Type B pancreatic cell (in vitro differentiated cells): ENCODE results near the gene PARG. TPM values are rescaled to one million over a fixed set of nuclear protein-coding genes. Genes with fewer than 3 reads are reported as not detected.
A peak's percentile ranks its signal among the peaks of the same experiment; 100 is the strongest.
"Not testable (repeated sequence)": the region's sequence is repeated elsewhere in the genome, so short reads cannot be mapped to it uniquely, and the experiment has no call there.

ENCODE experiments used
- DNase-seq: peaks from one replicate; pipeline ENCODE4 v3.0.0; 2021; ENCODE audit warnings: mixed read lengths; ENCODE audit not compliant: unreplicated experiment; ENCODE audit errors: extremely low spot score
- H3K27ac Mint-ChIP-seq: 2 replicates; pipeline ENCODE4 v1.8.0; 2021; ENCODE audit warnings: mild to moderate bottlenecking, mixed read lengths
- H3K27me3 Mint-ChIP-seq: 2 replicates; pipeline ENCODE4 v1.8.0; 2021; ENCODE audit warnings: mixed read lengths
- H3K36me3 Mint-ChIP-seq: 2 replicates; pipeline ENCODE4 v1.8.0; 2021; ENCODE audit warnings: mixed read lengths
- H3K4me1 Mint-ChIP-seq: one replicate; pipeline ENCODE4 v1.8.0; 2021; ENCODE audit warnings: mixed read lengths; ENCODE audit not compliant: unreplicated experiment
- H3K4me3 Mint-ChIP-seq: 2 replicates; pipeline ENCODE4 v1.8.0; 2021; ENCODE audit warnings: mild to moderate bottlenecking, mixed read lengths
- H3K9me3 Mint-ChIP-seq: 2 replicates; pipeline ENCODE4 v1.8.0; 2021; ENCODE audit warnings: mixed read lengths
- CTCF ChIP-seq: fragments of 200-600 bp; sonication (generic); conservative IDR thresholded peaks from 2 replicates; pipeline ENCODE4 v1.5.0; 2021; ENCODE audit warnings: antibody characterized with exemption, mild to moderate bottlenecking
- total RNA-seq: library from RNA; stranded (reverse); gene quantifications from 2 replicates; pipeline ENCODE4 v1.2.1, GENCODE V29; 2021; ENCODE audit warnings: low replicate concordance

Gene PARG
- total RNA-seq, 1 donor from 2014 or later = 40.8 TPM

- not testable (repeated sequence) for H3K36me3 Mint-ChIP-seq, H3K27me3 Mint-ChIP-seq, H3K4me1 Mint-ChIP-seq, H3K27ac Mint-ChIP-seq, H3K4me3 Mint-ChIP-seq, H3K9me3 Mint-ChIP-seq, DNase-seq
Measured at GRCh38 chr10:49931959-49932728, 9.7 kb downstream of the PARG start.

- not testable (repeated sequence) for H3K27me3 Mint-ChIP-seq, H3K36me3 Mint-ChIP-seq, H3K27ac Mint-ChIP-seq, H3K4me1 Mint-ChIP-seq, H3K9me3 Mint-ChIP-seq, DNase-seq, H3K4me3 Mint-ChIP-seq
Measured at GRCh38 chr10:49931276-49931675, 10.6 kb downstream of the PARG start.

GRCh38 chr10:49923572-49923971 lies 18.3 kb downstream of the PARG start:
- not testable (repeated sequence) for DNase-seq

GRCh38 chr10:49922041-49922440 lies 19.8 kb downstream of the PARG start:
- not testable (repeated sequence) for H3K4me1 Mint-ChIP-seq, H3K27me3 Mint-ChIP-seq, H3K36me3 Mint-ChIP-seq, H3K9me3 Mint-ChIP-seq, H3K4me3 Mint-ChIP-seq, H3K27ac Mint-ChIP-seq, DNase-seq

More at GRCh38 chr10:49923572-49923971, 18.3 kb downstream of the PARG start:
- H3K36me3 Mint-ChIP-seq, H3K27ac Mint-ChIP-seq, H3K9me3 Mint-ChIP-seq, H3K4me3 Mint-ChIP-seq, H3K27me3 Mint-ChIP-seq, H3K4me1 Mint-ChIP-seq: not testable (repeated sequence)

GRCh38 chr10:49917927-49918326 lies 23.9 kb downstream of the PARG start:
- not testable (repeated sequence) for H3K27me3 Mint-ChIP-seq, H3K9me3 Mint-ChIP-seq, H3K27ac Mint-ChIP-seq, H3K4me1 Mint-ChIP-seq, H3K4me3 Mint-ChIP-seq, DNase-seq, H3K36me3 Mint-ChIP-seq

- TF ChIP-seq CTCF = peak; percentile 32
- not testable (repeated sequence) for H3K27me3 Mint-ChIP-seq, DNase-seq, H3K36me3 Mint-ChIP-seq, H3K27ac Mint-ChIP-seq, H3K4me3 Mint-ChIP-seq, H3K4me1 Mint-ChIP-seq, H3K9me3 Mint-ChIP-seq
Measured at GRCh38 chr10:49916451-49916850, 25.4 kb downstream of the PARG start.

GRCh38 chr10:49910295-49910694 lies 31.5 kb downstream of the PARG start:
- not testable (repeated sequence) for H3K36me3 Mint-ChIP-seq, DNase-seq, H3K9me3 Mint-ChIP-seq, H3K27ac Mint-ChIP-seq, H3K4me1 Mint-ChIP-seq, H3K4me3 Mint-ChIP-seq, H3K27me3 Mint-ChIP-seq

GRCh38 chr10:49908290-49909080 lies 33.3 kb downstream of the PARG start:
- H3K9me3 Mint-ChIP-seq, H3K27ac Mint-ChIP-seq, H3K4me3 Mint-ChIP-seq, H3K4me1 Mint-ChIP-seq, DNase-seq, H3K27me3 Mint-ChIP-seq, H3K36me3 Mint-ChIP-seq: not testable (repeated sequence)

GRCh38 chr10:49903829-49904228 lies 38.0 kb downstream of the PARG start:
- not testable (repeated sequence) for H3K36me3 Mint-ChIP-seq, H3K9me3 Mint-ChIP-seq, H3K27ac Mint-ChIP-seq, DNase-seq, H3K4me3 Mint-ChIP-seq, H3K27me3 Mint-ChIP-seq, H3K4me1 Mint-ChIP-seq

- peaks cover 11% of the 10 kb centered on the region for H3K36me3 Mint-ChIP-seq
- DNase-seq, H3K27ac Mint-ChIP-seq, H3K4me3 Mint-ChIP-seq, H3K9me3 Mint-ChIP-seq, H3K27me3 Mint-ChIP-seq, H3K4me1 Mint-ChIP-seq: not testable (repeated sequence)
Measured at GRCh38 chr10:49900406-49900805, 41.4 kb downstream of the PARG start.

- not testable (repeated sequence) for H3K9me3 Mint-ChIP-seq, H3K27ac Mint-ChIP-seq, DNase-seq, H3K4me1 Mint-ChIP-seq, H3K4me3 Mint-ChIP-seq, H3K27me3 Mint-ChIP-seq
- peaks cover 11% of the 10 kb centered on the region for H3K36me3 Mint-ChIP-seq
Measured at GRCh38 chr10:49899999-49900398, 41.8 kb downstream of the PARG start.
